Thoracic aorta (tissue), 2 donors: ENCODE data around the gene PRR7. TPM values are rescaled to one million over a fixed set of nuclear protein-coding genes. Genes with fewer than 3 reads are reported as not detected.
A peak's percentile ranks its signal among the peaks of the same experiment; 100 is the strongest.

Source experiments
- ATAC-seq: fragments of 150-250 bp; one replicate; pipeline ENCODE4 v1.8.0; 2017; ENCODE audit warnings: low read depth; ENCODE audit not compliant: insufficient number of reproducible peaks, low FRiP score
- DNase-seq: peaks from one replicate; pipeline ENCODE4 v3.0.0-alpha.2; 2020; ENCODE audit warnings: low spot score
- H3K27ac ChIP-seq, 2 donors: fragments of 200-600 bp; sonication (generic); 1 replicate in 1 of 2; 2 replicates in 1 of 2; pipeline ENCODE4 v1.5.1; 2016; ENCODE audit warnings: mild to moderate bottlenecking in 2 of 2, moderate library complexity in 2 of 2
- H3K27me3 ChIP-seq: fragments of 200-600 bp; sonication (generic); replicated peaks from 2 replicates; pipeline ENCODE4 v1.6.0; 2016; ENCODE audit warnings: mild to moderate bottlenecking; ENCODE audit not compliant: insufficient read depth
- H3K36me3 ChIP-seq: fragments of 200-600 bp; sonication (generic); one replicate; pipeline ENCODE4 v1.5.1; 2016
- H3K4me1 ChIP-seq, 2 donors: fragments of 200-600 bp; sonication (generic); 1 replicate in 1 of 2; 2 replicates in 1 of 2; pipeline versions ENCODE4 v1.5.1 to v1.6.0; 2016; ENCODE audit warnings: low read depth in 2 of 2, mild to moderate bottlenecking in 1 of 2; ENCODE audit not compliant: control insufficient read depth in 1 of 2
- H3K4me3 ChIP-seq: fragments of 200-600 bp; sonication (generic); 2 replicates; pipeline ENCODE4 v1.5.1; 2016; ENCODE audit warnings: mild to moderate bottlenecking
- H3K9me3 ChIP-seq: fragments of 200-600 bp; sonication (generic); 2 replicates; pipeline ENCODE4 v1.5.1; 2016
- total RNA-seq, 2 donors: library from RNA; depleted of rRNA; stranded (reverse); fragments of >200 nt; gene quantifications; one replicate each; pipeline versions ENCODE4 v1.1.0 to v1.2.3, GENCODE V29; 2016
- TF ChIP-seq, protein P1 (sequence below): fragments of 200-600 bp; sonication (generic); IDR thresholded peaks from one replicate; pipeline ENCODE4 v1.5.1; 2019; ENCODE audit warnings: antibody characterized with exemption

PRR7 gene
- total RNA-seq, 2 donors from 2014 or later: 4.1 to 11.0 TPM

DNA sequence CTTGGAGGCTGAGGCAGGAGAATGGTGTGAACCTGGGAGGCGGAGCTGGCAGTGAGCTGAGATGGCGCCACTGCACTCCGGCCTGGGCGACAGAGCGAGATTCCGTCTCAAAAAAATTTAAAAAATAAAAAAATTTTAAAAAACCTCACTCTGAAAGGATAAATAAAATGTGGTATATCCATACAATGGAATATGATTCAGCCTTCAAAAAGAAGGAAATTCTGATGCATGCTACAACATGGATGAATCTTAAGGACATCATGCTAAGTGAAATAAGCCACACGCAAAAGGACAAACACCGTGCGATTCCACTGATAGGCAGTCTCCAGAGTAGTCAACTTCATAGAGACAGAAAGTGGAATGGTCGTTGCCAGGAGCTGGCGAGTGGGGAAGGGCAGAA, 18.4 kb downstream of the PRR7 start:
- Histone ChIP-seq H3K9me3 (no peaks in the 10 kb centered on the region), H3K27ac (no peak overlapping the region), H3K27me3 (no peaks in the 10 kb centered on the region), H3K4me1 (peaks cover 0 to 15% of the 10 kb centered on the region in 2 donors), H3K36me3 (peaks cover 34% of the 10 kb centered on the region), H3K4me3 (no peak overlapping the region)
- ATAC-seq: no peak
- TF ChIP-seq, protein P1, sequence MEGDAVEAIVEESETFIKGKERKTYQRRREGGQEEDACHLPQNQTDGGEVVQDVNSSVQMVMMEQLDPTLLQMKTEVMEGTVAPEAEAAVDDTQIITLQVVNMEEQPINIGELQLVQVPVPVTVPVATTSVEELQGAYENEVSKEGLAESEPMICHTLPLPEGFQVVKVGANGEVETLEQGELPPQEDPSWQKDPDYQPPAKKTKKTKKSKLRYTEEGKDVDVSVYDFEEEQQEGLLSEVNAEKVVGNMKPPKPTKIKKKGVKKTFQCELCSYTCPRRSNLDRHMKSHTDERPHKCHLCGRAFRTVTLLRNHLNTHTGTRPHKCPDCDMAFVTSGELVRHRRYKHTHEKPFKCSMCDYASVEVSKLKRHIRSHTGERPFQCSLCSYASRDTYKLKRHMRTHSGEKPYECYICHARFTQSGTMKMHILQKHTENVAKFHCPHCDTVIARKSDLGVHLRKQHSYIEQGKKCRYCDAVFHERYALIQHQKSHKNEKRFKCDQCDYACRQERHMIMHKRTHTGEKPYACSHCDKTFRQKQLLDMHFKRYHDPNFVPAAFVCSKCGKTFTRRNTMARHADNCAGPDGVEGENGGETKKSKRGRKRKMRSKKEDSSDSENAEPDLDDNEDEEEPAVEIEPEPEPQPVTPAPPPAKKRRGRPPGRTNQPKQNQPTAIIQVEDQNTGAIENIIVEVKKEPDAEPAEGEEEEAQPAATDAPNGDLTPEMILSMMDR: no peak
- no peak for DNase-seq

DNA sequence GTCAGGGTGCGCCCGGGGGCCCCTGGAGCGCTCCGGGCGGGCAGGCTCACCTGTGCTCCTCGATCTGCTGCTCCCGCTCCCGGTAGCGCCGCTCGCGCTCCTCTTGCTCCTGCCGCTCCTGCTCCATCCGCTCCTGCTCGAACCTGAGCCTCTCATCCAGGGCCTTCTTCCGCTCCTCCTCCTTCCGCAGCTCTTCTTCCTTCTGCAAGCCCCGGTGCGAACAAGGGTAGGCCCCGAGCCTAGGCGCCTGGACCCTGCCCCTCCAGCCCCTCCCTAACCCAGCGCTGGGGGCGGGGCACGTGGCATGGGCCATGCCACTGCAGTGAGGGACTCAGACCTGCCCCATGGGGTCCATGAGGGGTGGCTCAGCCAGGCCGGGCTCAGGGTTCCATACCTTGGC, 20.2 kb downstream of the PRR7 start:
- no peak for ATAC-seq
- no peak for DNase-seq
- Histone ChIP-seq H3K27ac (no peak overlapping the region), H3K9me3 (no peaks in the 10 kb centered on the region), H3K4me3 (no peak overlapping the region), H3K4me1 (peaks cover 7 to 33% of the 10 kb centered on the region in 2 donors), H3K36me3 (peaks cover 34% of the 10 kb centered on the region), H3K27me3 (no peaks in the 10 kb centered on the region)
- TF ChIP-seq, protein P1: no peak

DNA sequence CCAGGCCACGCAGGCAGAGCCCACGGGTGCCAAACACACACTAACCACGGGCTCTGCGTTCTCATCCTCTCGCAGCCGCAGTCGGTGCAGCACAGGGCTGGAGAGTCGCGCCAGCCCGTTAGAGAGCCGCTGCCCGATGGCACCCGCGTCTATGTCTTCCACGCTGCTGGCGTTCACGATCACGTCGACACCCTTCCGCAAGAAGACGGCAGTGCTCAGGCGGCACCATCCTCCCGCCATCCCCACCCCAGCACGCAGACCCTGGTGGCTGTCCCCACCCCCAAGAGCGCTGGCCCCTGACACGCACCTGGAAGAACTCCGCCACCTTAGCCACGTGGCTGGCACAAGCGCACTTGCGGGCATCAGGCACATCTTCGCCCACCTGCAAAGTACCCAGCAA, 20.8 kb downstream of the PRR7 start:
- Histone ChIP-seq H3K36me3 (peaks cover 34% of the 10 kb centered on the region), H3K27me3 (no peaks in the 10 kb centered on the region), H3K4me3 (no peak overlapping the region), H3K9me3 (no peaks in the 10 kb centered on the region), H3K27ac (no peak overlapping the region), H3K4me1 (peaks cover 11 to 39% of the 10 kb centered on the region in 2 donors)
- TF ChIP-seq, protein P1: no peak
- DNase-seq: no peak
- ATAC-seq: no peak

DNA sequence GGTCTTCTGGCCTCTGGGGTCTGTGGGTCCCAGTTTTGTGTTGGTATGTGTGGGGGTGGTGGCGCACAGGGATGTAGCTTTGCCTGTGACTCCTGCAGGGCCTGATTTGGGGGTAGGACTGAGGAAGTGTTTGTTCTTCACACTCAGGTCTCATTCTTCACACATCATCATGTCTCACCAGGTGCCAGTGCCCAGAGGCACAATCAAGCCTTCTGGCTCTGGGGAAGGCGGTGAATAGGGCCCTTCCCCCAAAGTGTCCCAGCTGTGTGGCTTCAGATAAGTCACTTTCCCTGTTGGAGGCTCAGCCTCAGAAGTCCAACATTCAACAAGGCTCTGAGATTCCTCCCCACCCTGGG, 21.7 kb downstream of the PRR7 start:
- Histone ChIP-seq H3K36me3 (peaks cover 32% of the 10 kb centered on the region), H3K27me3 (no peaks in the 10 kb centered on the region), H3K4me3 (no peak overlapping the region), H3K9me3 (no peaks in the 10 kb centered on the region), H3K4me1 (peaks cover 11 to 44% of the 10 kb centered on the region in 2 donors), H3K27ac (no peak overlapping the region)
- ATAC-seq: no peak
- no peak for DNase-seq
- TF ChIP-seq, protein P1: no peak

DNA sequence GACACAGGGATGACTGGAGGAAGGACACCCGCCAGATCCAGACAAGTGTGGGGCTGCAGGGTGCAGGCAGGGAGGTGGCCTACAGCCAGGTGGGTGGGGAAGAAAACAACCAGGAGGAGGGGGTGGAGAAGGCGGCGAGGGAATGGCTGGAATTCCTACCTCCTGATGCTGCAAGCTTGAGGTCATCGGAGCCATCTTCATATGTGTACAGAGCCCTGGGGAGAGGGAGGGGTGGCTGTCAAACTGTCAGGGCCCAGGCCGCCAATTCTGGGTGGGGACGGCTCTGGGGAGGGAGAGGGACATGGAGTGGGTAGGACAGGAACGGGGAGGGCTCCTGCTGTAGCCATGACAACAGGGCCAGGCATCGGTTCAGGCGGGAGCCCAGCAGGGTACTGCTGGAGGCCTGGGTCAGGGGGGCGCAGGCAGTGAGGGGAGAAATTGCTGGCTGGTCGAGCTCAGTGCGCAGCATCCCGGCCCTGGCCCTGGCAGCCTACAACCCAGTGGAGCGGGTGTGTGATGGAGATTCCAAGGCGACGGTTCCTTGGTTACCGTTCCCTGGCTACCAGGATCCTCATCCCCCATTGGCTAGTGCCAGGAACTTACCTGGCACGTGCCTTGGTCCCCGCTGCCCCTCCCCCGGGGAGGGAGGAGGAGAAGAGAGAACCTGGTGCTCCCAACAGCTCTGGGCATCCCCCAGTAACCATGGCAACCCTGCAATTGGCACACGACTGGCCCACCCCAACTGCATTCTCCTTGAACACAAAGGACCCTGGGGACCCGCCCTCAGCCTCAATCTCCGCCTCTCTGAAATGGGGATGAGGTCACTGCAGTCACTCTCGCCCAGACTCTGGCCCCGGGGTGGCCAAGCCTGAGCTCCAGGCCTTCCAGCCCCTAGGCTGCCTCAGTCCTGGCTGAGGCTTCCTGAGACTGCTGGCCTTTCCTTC, 22.3 kb downstream of the PRR7 start:
- DNase-seq (no peak), ATAC-seq (no peak)
- H3K4me3 ChIP-seq: no peak overlapping the region
- H3K36me3 ChIP-seq: peaks cover 28% of the 10 kb centered on the region
- peak overlapping the region; percentile 2 to 73 for H3K27ac ChIP-seq
- TF ChIP-seq, protein P1: no peak
- H3K4me1 ChIP-seq: peaks cover 11 to 45% of the 10 kb centered on the region in 2 donors
- H3K27me3 ChIP-seq: no peaks in the 10 kb centered on the region
- no peaks in the 10 kb centered on the region for H3K9me3 ChIP-seq
